GM19395 (cell line): Measurements from ENCODE around the gene HK1.

ENCODE experiments used
- ATAC-seq: cut with Tn5 transposase; IDR thresholded peaks from one replicate; pipeline ENCODE4 v1.9.1; 2021; ENCODE audit warnings: mild to moderate bottlenecking, moderate library complexity; ENCODE audit not compliant: unreplicated experiment

The HK1 gene

GRCh38 chr10:69415951-69416350, 137.7 kb downstream of the HK1 start:
- ATAC-seq = no peak

GRCh38 chr10:69416695-69417094, 138.4 kb downstream of the HK1 start, which contains the start of gene TACR2:
TSS of gene TACR2 (minus strand) at chr10:69416918. CDS start at chr10:69416323, 595 bp downstream.
- no peak for ATAC-seq

GRCh38 chr10:69417542-69417941, 139.2 kb downstream of the HK1 start:
- no peak for ATAC-seq

- ATAC-seq = no peak
Measured at GRCh38 chr10:69418052-69418752, 139.9 kb downstream of the HK1 start.

GRCh38 chr10:69419096-69419743, 140.9 kb downstream of the HK1 start:
- ATAC-seq = no peak

- ATAC-seq = no peak
Measured at GRCh38 chr10:69419744-69420126, 141.4 kb downstream of the HK1 start.

DNA sequence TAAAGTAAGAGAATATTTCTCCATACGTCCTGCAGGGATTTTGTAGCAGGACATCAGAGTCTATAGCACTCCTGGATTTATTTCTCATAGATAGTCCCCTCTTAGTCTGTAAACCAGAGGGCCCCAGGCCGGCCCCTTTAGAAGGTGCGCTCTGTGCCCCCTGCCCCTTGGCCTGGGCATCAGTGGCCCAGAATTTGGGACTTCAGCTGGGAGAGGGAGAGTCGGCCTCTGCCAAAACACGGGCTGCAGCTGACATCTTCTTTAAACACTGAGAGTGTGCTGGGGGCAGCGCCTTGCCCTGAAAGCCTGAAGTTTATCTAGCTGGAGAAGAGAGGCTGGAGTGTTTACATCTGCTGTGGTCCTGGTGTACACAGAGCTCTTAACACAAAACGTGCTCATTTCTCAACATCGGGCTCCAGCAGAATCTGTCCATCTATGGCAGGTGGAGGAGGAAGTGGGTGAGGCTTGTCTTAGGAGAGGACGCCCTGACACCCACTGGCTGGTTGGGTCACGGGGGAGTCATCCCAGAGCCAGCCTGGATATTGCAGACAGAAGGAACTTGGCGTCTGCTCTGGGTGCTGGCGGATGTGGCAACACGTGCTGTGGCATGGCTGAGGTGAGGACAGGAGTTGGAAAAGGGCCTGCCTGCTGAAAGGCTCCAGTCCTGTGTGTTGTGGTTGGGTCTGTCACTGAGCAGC, 143.5 kb downstream of the HK1 start:
- no peak for ATAC-seq

DNA sequence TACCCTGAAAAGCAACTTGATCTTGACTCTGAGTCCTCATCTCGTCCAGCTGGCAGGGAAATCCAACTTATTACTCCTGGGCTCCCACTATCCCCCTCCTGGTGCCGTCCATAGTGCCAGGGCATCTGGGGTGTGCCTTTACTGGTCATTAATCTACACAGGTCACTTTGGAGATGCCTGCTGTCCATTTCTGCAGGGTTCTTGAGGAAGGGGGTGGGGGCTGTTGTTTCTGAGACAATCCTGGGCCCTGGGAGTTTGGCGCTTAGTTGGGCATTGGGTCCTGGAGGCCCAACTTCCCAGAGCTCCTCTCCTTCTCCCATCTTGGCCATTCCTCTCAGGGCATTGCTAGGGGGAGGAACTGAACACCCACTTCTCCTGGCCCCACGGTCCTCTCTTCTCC, 144.4 kb downstream of the HK1 start:
- ATAC-seq = no peak

GRCh38 chr10:69425041-69425440, 146.7 kb downstream of the HK1 start:
- ATAC-seq = no peak

- ATAC-seq = no peak
Measured at GRCh38 chr10:69425511-69426298, 147.4 kb downstream of the HK1 start.

- no peak for ATAC-seq
Measured at GRCh38 chr10:69426376-69426727, 148.1 kb downstream of the HK1 start.

DNA sequence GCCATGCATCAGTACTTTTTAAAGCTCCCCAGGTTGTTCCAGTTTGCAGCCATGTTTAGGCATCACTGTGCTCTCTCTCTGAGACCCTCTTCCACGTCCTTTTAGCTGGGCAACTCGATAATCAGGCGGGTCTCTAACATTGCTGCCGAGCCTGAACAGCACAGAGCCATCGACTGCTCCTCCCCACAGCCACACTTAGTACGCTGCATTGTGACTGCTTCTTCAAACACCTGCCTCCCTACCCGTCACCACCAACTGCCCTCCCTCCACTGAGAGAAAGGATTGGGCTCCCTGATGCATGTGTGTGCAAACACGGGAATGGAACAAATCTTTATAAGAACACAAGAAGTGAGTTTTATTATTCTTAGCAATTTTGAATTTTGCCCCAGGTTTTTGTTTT, 149.9 kb downstream of the HK1 start:
- no peak for ATAC-seq

DNA sequence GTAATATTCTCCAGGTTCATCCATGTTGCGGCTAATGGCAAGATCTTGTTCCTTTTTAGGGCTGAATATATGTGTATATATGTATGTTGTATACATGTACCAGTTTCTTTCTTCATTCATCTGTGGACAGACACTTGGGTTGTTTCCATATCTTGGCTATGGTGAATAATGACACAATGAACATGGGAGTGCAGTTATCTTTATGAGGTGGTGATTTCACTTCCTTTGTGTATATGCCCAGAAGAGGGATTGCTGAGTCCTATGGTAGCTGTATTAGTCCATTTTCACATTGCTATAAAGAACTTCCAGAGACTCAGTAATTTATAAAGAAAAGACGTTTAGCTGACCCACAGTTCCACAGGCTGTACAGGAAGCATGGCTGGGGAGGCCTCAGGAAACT, 155.9 kb downstream of the HK1 start:
- ATAC-seq = no peak

GRCh38 chr10:69434926-69435325, 156.6 kb downstream of the HK1 start:
- ATAC-seq = no peak

DNA sequence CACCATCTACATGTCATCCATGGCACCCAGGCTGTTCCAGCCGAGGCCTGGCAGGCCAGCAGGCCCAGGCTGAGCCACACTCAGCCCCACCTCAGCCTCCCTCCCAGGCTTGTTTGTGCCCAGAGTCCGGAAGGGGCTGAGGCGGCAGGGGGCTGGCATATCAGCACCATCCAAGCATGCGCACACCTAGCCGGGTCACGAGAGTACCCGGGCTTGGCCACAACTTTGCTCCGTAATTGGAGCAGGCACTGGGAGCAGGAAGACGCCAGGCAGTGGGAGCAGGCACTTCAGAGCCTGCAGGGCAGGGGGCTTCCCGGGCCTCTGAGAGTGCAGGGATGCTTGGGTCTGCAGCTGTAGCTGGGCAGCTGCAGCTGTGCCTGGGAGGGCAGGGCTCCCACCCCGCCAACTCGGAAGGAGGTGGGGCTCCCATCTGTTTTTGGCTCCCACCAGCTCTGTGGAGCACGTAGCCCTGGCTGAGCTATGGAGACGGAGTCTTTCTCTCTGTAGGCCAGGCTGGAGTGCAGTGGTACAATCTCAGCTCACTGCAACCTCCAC, 157.7 kb downstream of the HK1 start:
- no peak for ATAC-seq

DNA sequence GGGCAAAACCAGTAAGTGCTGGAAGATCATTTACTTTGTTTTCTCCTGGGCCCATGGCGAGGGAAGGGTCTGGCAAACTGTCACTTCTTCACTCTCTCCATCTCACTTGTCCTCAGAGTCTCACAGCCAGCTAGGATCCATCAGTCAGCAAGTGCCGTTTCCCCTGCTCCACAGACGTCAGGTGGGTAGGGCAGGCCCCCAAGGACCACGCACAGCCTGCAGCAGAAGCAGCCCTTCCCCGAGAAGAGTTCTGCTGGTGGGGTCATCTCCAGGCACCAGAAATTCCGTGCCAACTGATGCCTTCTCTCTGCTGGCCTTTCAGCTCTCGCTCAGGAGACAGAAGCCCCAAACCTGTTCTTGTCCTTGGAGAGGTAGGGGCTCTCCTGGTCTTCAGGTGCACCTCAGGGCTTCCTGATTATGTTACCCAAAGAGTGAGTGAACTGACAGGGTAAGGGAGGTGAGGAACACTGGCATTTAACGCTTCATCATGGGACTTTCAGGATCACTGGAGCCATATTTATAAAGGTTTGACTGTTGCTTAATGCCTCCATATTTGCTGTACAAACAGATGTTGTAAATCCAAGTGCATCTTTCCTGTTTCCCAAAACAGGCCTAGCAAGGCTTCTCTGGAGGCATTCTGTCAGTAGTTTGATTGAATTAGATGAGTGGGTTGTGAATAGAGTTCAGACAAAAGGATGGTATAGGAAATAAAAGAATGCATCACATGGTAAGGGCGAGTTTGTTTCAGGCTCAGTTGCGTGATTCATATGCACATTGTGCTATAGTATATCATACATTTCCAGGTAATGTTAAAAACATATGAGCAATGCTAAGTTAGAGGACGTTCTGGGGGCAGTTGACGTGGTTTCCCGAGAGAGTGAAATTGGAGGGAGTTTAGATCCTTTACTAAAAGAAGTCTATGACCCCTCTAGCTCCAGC, 159.3 kb downstream of the HK1 start:
- no peak for ATAC-seq

DNA sequence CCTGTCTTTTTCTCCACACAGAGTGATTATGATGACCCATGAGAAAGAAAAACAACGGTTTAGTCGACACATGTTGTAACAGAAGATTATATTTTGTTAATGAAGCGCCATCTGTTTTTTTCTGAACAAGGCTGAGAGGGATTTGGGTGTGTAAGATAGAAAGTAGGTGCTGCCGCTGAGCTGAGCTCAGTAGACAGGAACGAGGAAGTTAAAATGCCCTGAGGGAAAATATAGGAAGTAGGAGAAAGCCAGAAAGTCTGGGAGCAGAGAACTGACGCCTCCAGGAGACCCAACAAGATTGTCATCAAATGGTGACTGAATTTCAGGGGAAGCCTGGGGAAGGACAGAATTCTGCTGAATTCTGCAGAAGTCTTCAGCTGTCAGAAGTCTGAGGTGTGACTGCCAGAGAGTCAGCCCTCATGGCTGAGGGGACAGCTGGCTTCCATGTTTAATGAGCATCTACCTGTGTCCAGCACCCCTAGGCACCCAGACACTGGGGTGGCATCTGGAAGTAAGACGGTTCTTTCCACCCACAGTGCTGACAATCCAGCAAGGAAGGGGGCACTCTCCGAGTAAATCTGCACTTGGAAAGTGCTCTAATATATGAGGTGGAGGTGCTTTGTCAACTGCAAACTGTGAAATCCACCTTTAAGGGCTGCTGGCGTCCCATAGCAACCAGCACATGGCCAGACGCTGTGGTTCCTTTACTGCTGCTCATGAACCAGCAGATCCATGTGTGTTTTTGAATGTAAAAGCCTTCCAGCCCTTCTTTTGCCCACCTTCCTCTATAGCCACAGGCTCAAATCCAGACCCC, 160.4 kb downstream of the HK1 start:
- no peak for ATAC-seq

DNA sequence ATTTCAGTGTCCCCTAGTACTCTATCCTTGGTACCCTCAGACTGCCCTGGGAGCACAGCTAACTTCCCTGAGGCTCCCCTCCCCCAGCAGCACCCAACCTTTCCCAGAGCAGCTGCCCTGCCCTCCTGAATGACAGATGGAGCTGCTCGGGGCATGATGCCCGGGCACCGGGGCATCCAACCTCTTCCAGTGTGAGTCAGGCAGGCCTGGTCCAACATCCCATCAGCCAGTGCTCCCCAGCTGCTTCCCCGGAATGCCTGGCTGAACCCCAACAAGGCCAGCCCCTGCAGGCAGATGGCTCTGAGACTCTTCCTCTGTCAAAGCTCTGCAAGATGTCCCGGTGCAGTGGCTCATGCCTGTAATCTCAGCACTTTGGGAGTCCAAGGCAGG, 161.0 kb downstream of the HK1 start:
- ATAC-seq = no peak

DNA sequence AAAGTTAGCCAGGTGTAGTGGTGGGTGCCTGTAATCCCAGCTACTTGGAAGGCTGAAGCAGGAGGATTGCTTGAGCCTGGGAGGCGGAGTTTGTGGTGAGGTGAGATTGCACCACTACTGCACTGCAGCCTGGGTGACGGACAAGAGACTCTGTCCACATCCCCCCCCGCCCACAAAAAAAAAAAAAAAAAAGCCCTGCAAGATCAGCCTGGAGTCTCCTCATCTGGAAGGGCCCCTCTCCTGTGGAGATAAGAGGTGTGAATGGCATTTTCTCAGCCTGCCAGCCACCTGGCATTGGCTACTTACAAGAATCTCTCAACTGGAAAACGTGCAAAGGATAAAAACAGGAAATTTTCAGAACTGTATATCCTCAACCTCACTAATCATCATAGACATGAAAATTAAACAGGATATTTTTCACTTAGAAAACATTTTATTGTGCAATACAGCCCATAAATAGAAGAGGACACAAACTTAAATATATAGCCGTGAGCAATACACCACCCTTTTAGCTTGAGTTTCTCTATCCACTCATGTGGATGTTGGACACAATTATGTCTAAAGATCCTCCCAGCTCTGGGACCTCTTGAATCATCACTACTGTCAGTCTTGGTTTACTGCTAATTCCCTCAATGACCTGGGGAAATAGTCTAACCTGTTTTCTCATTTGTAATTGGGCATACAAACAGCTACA, 161.7 kb downstream of the HK1 start:
- no peak for ATAC-seq
